Renal pelvis (tissue), 4 donors: ENCODE measurements around the gene WSCD1. TPM values are rescaled to one million over a fixed set of nuclear protein-coding genes. Genes with fewer than 3 reads are reported as not detected.

Source experiments
- DNase-seq: peaks from one replicate; pipeline ENCODE4 v3.0.0-alpha.2; 2013
- polyA plus RNA-seq, 3 donors: library from polyadenylated mRNA; unstranded; fragments of 120-200 nt; gene quantifications; one replicate each; pipeline ENCODE4 v1.2.1, GENCODE V29; 2013; ENCODE audit not compliant: insufficient read length in 3 of 3

The WSCD1 gene
- polyA plus RNA-seq, 3 donors: 12.0 to 16.1 (median 12.8) TPM

DNA sequence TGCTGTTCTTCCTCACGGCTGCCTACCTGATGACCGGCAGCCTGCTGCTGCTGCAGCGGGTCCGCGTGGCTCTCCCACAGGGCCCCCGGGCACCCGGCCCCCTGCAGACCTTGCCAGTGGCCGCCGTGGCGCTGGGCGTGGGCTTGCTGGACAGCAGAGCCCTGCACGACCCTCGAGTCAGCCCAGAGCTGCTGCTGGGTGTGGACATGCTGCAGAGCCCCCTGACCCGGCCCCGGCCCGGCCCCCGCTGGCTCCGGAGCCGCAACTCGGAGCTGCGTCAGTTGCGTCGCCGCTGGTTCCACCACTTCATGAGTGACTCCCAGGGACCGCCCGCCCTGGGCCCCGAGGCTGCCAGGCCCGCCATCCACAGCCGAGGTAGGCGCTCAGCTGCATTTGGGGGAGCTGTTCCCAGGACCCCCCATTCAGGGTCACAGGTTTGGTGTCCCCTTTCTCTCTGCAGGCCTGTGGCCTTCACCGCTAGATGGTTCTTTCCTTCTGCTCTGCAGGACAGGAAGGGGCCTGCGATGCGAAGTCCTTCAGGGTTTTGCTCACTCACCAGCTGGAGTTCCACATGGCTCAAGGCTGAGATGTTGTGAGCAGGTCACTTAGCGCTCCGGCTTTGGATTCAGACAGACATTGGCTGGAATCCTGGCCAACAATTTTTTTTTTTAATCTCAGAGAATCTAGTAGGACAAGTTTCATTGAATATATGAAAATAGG lies 10.7 kb downstream of the WSCD1 start:
- no peak for DNase-seq

DNA sequence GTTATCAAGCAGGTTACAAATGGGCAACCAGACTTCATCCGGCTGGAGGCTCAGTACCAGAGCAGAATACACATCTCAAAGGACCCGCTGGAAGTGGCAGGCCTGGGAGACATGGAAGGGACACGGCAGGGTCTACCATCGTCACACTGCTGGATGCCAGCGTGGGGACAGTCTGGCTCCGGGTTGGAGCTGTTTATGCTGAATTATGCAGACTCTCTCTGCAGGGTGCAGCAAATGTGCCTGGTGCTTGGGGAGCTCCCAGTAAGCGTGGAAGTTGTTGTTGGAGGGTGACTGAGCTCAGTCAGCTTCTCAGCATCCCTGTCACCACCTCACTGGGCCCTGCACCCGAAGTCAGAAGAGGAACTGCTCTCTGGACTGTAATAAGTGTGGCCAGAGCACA lies 12.2 kb downstream of the WSCD1 start:
- no peak for DNase-seq

DNA sequence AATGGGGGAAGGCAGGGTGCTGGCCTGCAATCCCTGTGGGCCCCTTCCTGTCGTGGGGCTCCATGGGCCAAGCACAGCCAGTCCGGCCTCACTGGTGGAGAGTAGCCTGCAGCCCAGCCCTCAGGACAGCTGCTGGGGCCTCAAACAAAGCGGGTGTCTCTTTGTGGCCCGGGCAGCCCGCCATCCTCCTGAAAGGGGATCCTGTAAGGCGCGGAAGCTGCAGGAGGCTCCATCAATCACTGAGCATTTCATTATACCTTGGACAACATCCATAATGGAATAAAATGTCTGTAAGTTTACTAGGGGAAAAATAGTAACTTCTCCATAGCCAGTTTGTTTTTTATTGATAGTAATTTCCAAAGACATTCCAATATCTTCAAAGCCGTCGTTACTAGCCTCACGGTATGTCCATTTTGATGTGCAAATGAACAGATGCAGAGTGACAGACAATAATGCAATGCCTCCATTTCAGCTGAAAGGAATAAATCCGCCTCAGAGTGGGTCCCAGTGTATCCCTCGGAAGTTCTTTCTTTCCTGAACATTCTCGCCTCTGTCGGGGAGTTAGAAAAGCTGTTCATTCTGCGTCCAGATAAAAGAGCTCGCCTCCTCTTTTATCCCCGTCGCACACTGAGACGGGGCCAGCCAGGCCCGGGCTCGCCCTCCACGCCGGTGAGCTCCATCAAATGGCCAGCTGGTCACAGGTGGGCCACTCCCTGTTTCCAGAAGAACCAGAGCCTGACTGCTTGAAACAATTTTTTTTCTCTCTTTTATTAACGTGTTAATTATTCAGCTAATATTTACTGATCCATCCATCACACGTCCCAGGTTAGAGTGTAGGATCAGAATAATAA lies 14.4 kb downstream of the WSCD1 start:
- no peak for DNase-seq

DNA sequence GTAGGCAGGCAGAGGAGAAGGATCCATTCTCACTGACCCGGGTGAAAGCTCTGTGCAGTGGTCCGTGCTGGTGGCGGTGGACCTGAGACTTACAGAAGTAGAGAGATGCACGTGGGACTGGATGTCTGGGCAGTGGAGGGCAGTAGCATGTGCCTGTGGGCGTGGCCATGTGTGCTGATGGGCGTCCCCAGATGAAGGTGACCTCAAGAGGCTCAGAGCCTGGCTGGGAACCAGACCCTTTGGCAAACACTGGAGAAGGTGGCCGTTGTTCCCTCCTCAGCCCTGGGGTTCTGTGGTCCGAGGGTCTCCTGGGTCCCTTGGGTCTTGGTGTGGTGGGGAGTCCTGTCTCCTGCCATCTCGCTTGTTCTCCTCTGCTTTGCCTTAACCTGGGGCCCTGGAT lies 15.6 kb downstream of the WSCD1 start:
- DNase-seq: no peak

DNA sequence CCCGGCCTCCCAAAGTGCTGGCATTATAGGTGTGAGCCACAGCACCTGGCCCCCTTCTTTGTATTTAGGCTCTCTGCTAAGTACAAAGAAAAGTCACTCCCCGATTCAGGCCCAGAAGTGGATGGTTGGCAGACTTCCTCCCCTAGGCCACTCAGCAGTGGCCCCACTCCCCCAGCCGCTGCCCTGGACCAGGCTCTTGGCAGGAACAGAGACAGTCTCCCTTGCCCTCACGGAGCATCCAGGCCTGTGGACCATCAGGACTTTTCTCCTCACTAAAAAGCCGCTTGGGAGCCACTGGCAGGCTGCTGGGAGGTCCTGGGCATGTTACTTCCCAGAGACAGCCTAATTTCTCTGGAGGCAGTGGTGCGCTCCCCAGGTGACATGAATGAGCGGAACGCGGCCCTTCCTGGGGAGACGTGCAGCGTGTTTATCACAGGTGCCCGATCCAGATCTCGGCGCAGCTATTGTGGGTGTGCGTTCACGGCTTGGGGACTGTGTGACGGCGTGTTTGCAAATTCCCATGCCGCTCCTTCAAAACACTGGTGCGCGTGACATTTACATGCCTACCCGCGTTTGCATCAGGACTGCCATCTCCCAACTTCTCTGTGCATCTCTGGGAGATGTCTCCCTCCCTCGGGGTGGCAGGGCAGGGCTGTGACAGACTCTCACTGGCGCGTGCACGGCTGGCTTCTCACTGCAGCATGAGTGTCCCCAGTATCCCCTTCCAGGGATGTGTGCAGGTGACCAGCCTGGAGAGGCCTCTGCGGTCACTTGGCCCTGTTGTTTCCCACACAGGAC lies 16.6 kb downstream of the WSCD1 start:
- no peak for DNase-seq

DNA sequence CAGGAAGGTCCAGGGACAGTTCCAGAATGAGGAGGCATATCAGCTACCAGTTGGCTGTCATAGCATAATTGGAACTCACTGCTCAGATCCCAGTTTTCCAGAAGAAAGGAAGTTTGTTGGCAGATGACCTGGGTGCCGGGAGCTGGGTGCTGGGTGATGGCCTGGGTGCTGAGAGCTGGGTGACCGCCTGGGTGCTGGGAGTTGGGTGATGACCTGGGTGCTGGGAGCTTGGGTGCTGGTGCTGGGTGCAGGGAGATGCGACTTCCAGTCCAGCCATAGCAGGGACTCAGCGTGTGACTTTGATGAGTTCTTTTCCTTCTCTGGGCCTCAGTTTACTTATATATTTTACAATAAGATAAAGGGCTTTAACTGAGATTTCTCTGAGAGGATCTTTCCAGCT lies 18.0 kb downstream of the WSCD1 start:
- DNase-seq: no peak

DNA sequence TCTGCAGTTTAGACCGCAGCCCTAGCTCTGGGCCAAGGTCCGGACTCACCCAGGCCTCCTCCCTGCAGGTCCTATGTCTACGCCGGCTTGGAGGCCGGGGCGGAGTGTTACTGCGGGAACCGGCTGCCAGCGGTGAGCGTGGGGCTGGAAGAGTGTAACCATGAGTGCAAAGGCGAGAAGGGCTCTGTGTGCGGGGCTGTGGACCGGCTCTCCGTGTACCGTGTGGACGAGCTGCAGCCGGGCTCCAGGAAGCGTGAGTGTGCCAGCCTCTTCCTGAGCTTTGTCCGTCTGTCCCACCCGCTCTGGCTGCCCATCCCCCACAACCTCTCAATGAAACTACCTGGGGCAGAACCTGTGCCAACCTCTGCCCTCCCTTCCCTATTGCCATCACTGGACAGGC lies 20.1 kb downstream of the WSCD1 start:
- no peak for DNase-seq

DNA sequence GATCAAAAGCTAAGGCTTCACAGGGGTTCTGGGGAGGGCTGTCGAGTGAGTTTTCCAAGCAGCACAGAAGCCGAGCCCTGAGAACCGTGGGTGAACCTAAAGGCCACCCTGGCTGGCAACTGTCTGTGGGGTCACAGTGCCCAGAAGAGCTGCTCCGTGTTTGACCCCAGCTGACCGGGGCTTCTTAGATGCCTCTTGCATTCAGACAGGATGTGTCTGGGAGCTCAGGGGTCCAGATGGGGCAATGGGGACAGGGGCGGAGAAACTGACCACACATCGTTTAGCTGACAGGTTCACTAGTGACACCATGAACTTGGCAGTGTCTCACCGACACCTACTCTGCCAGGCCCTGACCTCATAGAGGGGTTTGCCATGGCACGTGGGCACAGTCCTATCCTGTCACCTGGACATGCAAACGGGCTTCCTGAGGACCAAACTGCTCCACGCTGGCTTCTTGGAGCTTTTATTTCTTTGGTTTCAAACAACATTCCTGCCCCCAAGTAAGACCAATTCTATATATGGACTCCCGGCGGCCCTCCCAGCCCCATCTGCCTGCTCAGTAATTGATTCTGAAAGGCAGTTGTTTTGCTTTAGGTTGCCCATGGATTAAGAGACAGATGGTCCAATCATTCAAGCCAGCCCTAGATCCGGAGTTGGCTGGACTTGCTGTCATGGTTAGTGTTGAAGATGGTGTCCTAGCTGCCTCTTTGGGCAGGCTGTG lies 22.2 kb downstream of the WSCD1 start:
- no peak for DNase-seq

DNA sequence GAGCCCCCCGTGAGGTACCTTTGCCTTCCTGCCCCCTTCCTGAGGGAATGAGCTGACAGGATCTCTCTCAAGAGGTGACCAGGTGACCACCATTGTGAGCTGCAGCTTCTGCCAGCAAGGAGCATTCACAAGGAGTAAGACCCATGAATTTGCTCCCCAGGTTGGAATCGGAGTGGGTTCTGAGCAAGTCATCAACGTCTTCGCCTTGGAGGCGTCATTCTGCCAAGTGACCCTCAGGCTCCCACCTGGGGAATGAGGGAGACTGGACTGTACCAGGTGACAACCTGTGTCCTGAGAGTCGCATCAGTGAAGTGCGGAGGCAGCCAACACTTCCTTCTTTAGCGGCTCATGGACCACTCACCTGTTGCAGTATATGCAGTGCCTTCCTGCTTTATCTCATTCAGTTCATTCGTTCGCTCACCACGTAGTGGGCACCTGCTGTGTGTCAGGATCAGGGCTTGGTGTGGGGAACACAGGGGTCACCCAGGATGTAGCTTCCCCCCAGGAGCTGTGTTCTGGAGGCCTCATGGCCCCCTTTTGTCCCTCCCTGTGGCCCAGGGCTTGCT lies 22.8 kb downstream of the WSCD1 start:
- no peak for DNase-seq

DNA sequence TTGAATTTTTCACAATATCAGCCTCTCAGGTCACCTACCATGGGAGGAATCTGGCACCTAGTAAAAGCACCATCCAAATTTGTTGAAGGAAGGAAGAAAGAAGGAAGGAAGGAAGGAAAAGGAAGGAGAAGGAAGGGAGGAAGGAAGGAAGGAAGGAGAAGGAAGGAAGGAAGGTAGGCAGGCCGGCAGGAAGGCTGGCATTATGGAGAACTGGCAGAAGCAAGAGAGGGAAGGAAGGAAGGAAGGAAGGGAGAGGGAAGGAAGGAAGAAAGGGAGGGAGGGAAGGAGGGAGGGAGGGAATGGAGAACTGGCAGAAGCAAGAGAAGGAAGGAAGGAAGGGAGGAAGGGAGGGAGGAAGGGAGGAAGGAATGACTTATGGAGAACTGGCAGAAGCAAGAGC lies 24.3 kb downstream of the WSCD1 start:
- no peak for DNase-seq

DNA sequence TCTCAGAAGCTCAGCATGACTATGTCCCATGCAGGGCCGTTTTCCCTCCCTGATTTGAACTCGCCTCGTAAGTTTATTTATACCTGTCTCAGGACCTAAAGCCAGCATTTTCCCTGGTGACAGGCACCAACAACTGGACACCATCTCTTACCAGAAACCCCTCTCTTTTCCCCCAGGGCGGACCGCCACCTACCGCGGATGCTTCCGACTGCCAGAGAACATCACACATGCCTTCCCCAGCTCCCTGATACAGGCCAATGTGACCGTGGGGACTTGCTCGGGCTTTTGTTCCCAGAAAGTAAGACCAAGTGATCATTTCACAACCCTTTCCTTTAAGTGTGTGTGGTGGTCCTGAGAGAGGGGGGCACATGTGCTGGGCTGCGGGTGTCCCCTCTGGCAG lies 24.7 kb downstream of the WSCD1 start:
- DNase-seq: no peak

DNA sequence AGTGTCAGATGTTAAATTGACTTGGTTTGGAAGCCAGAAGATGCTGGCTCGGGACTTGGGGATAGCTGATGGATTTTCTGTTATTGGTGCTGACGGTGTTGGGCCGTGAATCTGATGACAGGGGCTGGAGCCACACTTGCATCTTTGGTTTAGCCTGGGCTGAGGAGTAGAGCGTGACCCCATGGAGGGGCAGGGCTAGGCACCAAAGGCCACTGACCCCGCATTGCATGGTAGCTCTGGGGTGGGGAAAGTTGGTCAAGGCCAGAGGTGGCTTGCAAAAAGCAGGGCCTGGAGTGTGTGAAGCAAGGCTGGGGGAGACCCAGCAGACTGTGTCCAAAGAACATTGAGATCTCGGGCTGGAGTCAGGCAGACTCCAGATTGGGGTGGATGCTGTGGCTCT lies 25.3 kb downstream of the WSCD1 start:
- DNase-seq: no peak

DNA sequence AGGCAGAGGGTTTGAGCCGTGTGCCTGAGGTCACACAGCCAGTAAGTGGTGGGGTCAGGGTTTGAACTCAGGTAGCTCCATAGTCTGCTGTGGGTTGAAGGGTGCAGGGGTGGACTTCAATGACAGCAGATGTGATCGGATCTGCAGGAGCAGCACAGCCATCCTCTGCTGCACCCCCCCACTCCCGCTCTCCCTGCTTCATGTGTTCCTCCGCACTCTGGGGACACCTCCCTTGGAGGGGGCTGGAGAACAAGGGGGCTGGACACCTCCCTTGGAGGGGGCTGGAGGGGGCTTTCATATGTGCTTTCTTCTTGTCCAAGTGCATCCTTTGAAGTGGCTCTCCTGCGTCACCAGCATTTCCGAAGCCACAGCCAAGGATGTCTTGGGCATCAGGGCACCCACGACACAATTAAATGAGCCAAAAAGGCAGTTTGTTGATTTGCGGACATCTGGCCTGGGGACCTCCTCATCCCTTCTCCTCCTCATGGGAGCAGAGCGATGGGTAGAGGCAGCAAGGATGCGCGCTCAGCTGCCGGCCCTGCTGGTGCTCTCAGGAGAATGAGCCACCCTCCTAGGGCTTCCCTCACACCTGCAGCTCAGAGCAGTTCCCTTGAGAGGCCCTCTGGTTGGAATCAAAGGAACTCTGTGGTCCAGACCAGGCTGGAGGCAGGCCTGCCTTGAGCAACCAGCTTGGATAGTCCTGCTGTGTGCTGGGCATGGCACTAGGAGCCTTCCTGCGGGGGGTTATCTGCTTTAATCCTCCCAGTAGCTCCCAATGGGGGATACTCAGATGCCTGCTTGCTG lies 26.2 kb downstream of the WSCD1 start:
- DNase-seq: no peak

DNA sequence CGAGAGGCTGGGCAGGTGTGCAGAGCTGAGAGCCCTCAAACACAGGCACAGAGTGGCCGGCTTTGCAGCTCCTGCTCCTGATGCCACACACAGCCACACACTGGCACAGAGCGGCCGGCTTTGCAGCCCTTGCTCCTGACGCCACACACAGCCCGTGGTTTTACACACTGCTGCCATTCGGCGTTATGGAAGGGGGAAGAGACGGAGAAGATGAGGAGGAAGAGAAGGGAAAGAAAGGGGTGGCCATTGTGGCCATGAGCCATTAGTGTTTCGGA lies 26.8 kb downstream of the WSCD1 start:
- DNase-seq: no peak

DNA sequence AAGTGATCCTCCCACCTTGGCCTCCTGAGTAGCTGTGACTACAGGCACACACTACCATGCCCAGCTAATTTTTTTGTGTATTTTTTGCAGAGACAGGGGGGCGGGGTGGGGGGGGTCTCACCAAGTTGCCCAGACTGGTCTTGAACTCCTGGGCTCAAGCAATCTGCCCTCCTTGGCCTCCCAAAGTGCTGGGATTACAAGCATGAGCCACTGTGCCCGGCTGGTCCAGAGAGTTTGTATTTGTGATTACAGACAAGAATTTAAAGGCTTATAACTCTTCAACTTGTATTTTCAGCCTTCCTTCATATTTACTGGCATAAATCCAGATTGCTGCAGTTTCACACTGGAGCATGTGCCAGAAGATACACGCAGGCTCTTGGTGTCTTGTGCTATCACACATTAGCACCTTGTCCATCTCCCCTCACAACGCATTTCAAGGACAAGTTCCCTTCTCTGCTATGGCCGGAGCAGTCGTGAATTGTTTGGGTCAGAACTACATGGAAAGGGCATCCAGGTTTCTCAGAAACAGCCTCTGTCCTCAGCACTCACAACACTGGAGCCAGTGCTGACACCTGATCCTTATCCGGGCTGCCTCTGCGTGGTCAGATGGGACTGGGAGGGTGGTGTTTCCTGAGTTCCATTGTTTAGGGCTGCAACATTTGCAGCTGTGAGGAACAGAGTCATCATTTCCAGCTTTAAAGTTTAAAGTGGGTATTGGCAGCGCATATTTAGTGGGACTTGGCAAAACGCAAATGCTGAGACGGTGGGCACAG lies 28.1 kb downstream of the WSCD1 start:
- DNase-seq: peak; percentile 19

DNA sequence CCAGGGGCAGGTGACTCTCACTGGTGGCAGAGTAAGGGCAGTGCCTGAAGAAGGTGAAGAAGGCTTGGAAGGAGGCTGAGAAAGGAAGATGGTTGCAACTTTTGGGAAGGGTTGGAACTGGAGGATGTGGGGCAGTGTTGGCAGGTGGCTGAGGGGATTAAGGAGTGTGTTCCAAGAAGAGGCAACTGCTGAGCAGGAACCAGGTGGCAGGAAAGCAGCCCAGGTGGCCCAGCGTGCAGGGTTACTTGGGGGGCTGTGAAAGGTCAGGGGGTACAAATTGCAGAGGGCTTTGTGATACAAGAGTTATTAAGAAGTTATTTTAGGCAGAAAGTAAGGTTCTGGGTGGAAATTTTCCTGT lies 28.6 kb downstream of the WSCD1 start:
- DNase-seq: no peak

DNA sequence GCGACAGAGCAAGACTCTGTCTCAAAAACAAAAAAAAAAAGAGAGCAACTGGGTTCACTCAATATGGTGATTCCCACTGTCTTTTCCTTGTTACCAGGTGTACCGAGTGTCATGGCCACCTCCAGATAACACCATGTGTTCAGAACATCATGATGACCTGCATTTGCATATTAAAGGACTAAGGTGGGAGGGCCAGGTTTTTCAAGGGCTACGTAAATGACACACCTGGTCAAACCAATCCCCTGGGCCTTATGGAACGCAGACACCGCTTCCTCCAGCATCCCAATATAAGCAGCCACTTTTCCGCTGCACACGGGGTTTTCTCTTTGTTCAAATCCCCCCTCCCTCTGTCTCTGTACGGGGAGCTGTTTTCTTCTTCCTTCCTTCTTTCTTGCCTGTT lies 29.3 kb downstream of the WSCD1 start:
- DNase-seq: no peak

DNA sequence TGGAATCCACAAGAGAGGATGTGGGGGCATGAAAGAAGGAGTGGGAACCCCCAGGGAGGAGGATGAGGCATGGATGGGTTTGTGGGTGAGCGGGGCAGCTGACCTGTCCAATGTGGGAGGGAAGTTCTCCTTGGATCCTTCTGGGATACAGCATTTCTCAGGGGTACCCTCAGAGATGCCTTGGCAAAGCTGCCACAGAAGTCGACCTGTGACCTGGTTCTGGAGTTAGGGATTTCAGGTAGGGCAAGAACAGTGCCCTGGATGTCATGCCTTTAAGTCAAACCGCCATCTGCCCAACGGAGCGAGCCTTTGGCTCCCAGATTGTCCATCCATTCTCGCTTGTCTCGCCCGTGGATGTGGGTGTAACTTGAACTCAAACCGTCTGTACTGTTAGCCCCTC lies 30.0 kb downstream of the WSCD1 start:
- no peak for DNase-seq

DNA sequence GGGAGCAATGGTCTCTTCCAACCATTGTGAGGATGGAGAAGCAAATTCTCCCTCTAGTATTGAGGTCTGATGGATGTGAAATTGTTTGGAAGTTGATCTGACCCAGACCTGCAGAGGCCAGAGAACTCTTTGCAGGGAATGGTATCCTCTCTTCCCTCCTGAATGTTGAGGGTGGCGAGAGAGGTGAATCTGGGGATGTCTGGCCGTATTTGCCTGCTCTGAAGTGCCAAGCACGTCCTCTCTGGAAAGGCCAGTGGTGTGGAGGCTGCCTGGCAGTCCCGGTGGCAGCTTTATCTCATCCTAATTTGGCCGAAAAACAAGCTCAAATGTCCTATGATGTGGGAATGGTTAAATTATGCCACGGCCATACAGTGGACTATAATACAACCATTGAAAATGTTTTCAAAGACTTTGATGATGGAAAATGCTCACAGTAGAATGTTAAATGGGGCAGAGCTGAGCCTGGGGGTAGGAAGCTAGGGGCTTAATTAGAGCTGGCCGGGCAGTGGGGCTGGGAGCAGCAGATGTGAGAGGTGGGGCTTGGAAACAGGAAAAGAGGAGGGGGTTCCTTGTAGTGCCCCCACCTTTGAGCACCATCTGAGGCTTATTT lies 30.8 kb downstream of the WSCD1 start:
- DNase-seq: no peak

DNA sequence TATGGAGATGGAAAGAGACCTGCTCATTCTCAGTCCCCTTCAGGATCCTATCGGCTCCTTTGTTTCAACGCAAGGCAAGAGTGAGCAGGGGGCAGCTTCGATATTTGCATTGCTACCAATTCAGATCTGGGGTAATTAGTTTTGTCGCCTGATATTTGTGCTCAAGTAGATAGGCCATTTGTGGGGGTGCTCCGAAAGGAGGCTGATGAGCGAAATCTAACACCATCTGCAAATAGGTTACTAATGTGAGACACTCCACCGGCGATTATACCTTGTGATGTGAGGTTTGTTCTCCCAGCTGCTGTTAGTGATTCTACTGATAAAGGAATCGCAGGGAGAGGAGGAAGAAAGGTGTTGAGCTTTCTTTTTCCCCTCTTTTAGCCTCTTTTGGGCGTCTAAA lies 31.5 kb downstream of the WSCD1 start:
- DNase-seq: no peak
